ENCODE data around the gene KRT2.

DNA sequence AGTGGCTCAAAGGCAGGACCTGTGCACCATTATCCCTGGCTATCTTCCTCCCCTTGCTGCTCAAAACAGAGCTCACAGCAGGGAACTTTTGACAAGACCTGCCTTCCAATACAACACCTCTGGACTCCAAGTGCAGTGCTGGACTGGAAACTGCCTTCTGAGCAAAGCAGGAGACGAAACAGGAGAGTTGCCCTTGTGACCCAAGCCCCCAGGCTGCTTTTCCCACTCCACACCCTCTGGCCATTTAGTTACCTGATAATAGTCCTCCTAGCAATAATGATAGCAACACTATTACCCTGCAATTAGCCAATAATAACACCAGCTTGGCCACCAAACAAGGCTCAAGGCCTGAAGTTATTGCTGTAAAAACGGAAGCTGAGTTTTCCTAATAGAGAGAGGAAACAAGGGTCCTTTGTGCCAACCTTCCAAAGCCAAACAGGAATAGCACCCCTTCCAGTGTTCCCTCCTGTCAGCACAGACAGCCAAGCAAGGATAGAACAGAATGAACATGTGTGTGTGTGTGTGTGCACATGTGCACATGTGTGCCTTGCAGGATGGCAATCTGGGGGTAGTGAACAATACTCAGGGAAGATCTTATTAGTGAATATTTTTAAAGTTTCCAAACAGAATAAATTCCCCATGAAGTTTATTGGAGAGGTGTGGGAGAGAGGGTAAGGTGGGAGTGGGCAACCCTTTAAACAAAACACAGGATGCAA, 24.5 kb downstream of the KRT2 start:
- TF ChIP-seq RFX5 (IDR thresholded peaks at IDR 0.05; ENCODE audit: borderline replicate concordance, low read depth, low read length) (no peak), SRF (IDR thresholded peaks at IDR 0.05; ENCODE audit: low read depth, low read length) (no peak), EZH2 (IDR thresholded peaks at IDR 0.05; ENCODE audit: low read depth, low read length, severe bottlenecking) (no peak), FOSL1 (IDR thresholded peaks at IDR 0.05; ENCODE audit: insufficient read depth, low read depth, low read length) (no peak), JUND (IDR thresholded peaks at IDR 0.05; ENCODE audit: low read length) (no peak), EP300 (IDR thresholded peaks at IDR 0.05; ENCODE audit: borderline replicate concordance in 1 of 2, low read depth in 2 of 2, low read length in 2 of 2) (no peak), CHD1 (IDR thresholded peaks at IDR 0.05; ENCODE audit: low read depth, low read length) (no peak), E2F6 (IDR thresholded peaks at IDR 0.05) (no peak), ZNF274 (IDR thresholded peaks at IDR 0.05; ENCODE audit: borderline replicate concordance, extremely low read depth, low read length) (no peak), CEBPB (IDR thresholded peaks at IDR 0.05; ENCODE audit: low read depth, low read length) (no peak), HDAC6 (IDR thresholded peaks at IDR 0.05; ENCODE audit: low read depth, low read length) (no peak), POLR2A (IDR thresholded peaks at IDR 0.05; ENCODE audit: control extremely low read depth in 1 of 2, low read depth in 2 of 2, low read length in 2 of 2) (no peak)
- TF ChIP-seq, protein P1, sequence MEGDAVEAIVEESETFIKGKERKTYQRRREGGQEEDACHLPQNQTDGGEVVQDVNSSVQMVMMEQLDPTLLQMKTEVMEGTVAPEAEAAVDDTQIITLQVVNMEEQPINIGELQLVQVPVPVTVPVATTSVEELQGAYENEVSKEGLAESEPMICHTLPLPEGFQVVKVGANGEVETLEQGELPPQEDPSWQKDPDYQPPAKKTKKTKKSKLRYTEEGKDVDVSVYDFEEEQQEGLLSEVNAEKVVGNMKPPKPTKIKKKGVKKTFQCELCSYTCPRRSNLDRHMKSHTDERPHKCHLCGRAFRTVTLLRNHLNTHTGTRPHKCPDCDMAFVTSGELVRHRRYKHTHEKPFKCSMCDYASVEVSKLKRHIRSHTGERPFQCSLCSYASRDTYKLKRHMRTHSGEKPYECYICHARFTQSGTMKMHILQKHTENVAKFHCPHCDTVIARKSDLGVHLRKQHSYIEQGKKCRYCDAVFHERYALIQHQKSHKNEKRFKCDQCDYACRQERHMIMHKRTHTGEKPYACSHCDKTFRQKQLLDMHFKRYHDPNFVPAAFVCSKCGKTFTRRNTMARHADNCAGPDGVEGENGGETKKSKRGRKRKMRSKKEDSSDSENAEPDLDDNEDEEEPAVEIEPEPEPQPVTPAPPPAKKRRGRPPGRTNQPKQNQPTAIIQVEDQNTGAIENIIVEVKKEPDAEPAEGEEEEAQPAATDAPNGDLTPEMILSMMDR (IDR thresholded peaks at IDR 0.05; ENCODE audit: control extremely low read depth in 1 of 3, insufficient read depth in 1 of 3, low read depth in 1 of 3, low read length in 3 of 3), result no peak
- TF ChIP-seq, protein P2, sequence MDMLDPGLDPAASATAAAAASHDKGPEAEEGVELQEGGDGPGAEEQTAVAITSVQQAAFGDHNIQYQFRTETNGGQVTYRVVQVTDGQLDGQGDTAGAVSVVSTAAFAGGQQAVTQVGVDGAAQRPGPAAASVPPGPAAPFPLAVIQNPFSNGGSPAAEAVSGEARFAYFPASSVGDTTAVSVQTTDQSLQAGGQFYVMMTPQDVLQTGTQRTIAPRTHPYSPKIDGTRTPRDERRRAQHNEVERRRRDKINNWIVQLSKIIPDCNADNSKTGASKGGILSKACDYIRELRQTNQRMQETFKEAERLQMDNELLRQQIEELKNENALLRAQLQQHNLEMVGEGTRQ (IDR thresholded peaks at IDR 0.05; ENCODE audit: low read length), result no peak
